IMR-90 (cell line): ENCODE measurements around the gene MRPS5. TPM values are rescaled to one million over a fixed set of nuclear protein-coding genes. Genes with fewer than 3 reads are reported as not detected.

Source experiments
- ATAC-seq: fragments of 200-7000 bp; cut with Tn5 transposase; 2 replicates; pipeline ENCODE4 v1.9.1; 2020; ENCODE audit warnings: low read depth, mild to moderate bottlenecking, moderate library complexity
- BruUV-seq: library from RNA; stranded (reverse); fragments of 400-500 nt; replicated peaks from 2 replicates; lab custom pipeline; 2021; lab: Mats Ljungman, UMichigan
- CTCF ChIA-PET: fragments of 300-600 bp; formaldehyde crosslinking; extraction: SDS; loops from one replicate; lab custom pipeline; 2021; ENCODE audit warnings: antibody characterized with exemption; lab: Yijun Ruan, JAX
- POLR2A ChIA-PET: fragments of 300-600 bp; sonication (Branson Sonifier 250); formaldehyde crosslinking; loops from one replicate; lab custom pipeline; 2022; ENCODE audit warnings: antibody characterized with exemption; ENCODE audit not compliant: unreplicated experiment; lab: Charles Lee
- DNase-seq: peaks from one replicate; pipeline ENCODE4 v3.0.0; 2013
- H2AFZ ChIP-seq: replicated peaks from 2 replicates; pipeline ENCODE3; 2013; ENCODE audit warnings: low read length, mild to moderate bottlenecking; ENCODE audit not compliant: poor library complexity
- H2AK5ac ChIP-seq: 2 replicates; pipeline ENCODE4 v1.6.1; 2013; ENCODE audit warnings: low read depth, low read length, inconsistent platforms
- H2AK9ac ChIP-seq: replicated peaks from 2 replicates; pipeline ENCODE3; 2013; ENCODE audit warnings: mild to moderate bottlenecking, low read depth, low read length, moderate library complexity; ENCODE audit not compliant: poor library complexity
- H2BK120ac ChIP-seq: 2 replicates; pipeline ENCODE4 v1.6.1; 2013; ENCODE audit warnings: low read depth, low read length, inconsistent platforms
- H2BK15ac ChIP-seq: 3 replicates; pipeline ENCODE4 v1.6.1; 2013; ENCODE audit warnings: low read depth, low read length, inconsistent platforms
- H2BK20ac ChIP-seq: 2 replicates; pipeline ENCODE4 v1.6.1; 2013; ENCODE audit warnings: low read depth, mild to moderate bottlenecking, inconsistent platforms, low read length, moderate library complexity
- H2BK5ac ChIP-seq: 2 replicates; pipeline ENCODE4 v1.6.1; 2013; ENCODE audit warnings: mild to moderate bottlenecking, low read depth, low read length, inconsistent platforms; ENCODE audit not compliant: poor library complexity, severe bottlenecking
- H3K14ac ChIP-seq: replicated peaks from 2 replicates; pipeline ENCODE4 v1.6.1; 2013; ENCODE audit warnings: low read depth, low read length, inconsistent platforms
- H3K18ac ChIP-seq: 2 replicates; pipeline ENCODE4 v1.6.1; 2013; ENCODE audit warnings: low read depth, low read length, control low read depth
- H3K23ac ChIP-seq: 2 replicates; pipeline ENCODE4 v1.6.1; 2013; ENCODE audit warnings: low read depth, low read length, inconsistent platforms
- H3K27ac ChIP-seq: 2 replicates; pipeline ENCODE4 v1.5.1; 2013; ENCODE audit warnings: mild to moderate bottlenecking, control low read depth, low read length; ENCODE audit not compliant: insufficient read depth
- H3K27me3 ChIP-seq: 2 replicates; pipeline ENCODE4 v1.6.1; 2013; ENCODE audit warnings: low read length; ENCODE audit not compliant: control insufficient read depth, insufficient read depth
- H3K36me3 ChIP-seq: 2 replicates; pipeline ENCODE4 v1.6.1; 2013; ENCODE audit warnings: low read length, mixed read lengths; ENCODE audit not compliant: control insufficient read depth, insufficient read depth
- H3K4ac ChIP-seq: 2 replicates; pipeline ENCODE4 v1.6.1; 2013; ENCODE audit warnings: low read depth, low read length, inconsistent platforms
- H3K4me1 ChIP-seq: 2 replicates; pipeline ENCODE4 v1.6.1; 2013; ENCODE audit warnings: low read length, mixed read lengths; ENCODE audit not compliant: control insufficient read depth, insufficient read depth
- H3K4me2 ChIP-seq: 2 replicates; pipeline ENCODE4 v1.6.1; 2013; ENCODE audit warnings: low read depth, mild to moderate bottlenecking, control low read depth, low read length, moderate library complexity
- H3K4me3 ChIP-seq: 2 replicates; pipeline ENCODE4 v1.5.1; 2013; ENCODE audit warnings: low read depth, mild to moderate bottlenecking, control low read depth, low read length, moderate library complexity; ENCODE audit not compliant: insufficient read depth
- H3K56ac ChIP-seq: 2 replicates; pipeline ENCODE4 v1.6.1; 2013; ENCODE audit warnings: low read length, inconsistent platforms; ENCODE audit not compliant: insufficient read depth; ENCODE audit errors: extremely low read depth
- H3K79me1 ChIP-seq, 2 experiments: 2 replicates each; pipeline ENCODE4 v1.6.1; 2013; ENCODE audit warnings: low read length in 2 of 2, inconsistent platforms in 1 of 2, low read depth in 1 of 2
- H3K9ac ChIP-seq: 2 replicates; pipeline ENCODE4 v1.6.1; 2013; ENCODE audit warnings: low read depth, low read length, control low read depth
- H3K9me1 ChIP-seq: 2 replicates; pipeline ENCODE4 v1.6.1; 2013; ENCODE audit warnings: low read length, inconsistent platforms; ENCODE audit not compliant: insufficient read depth
- H3K9me3 ChIP-seq: 2 replicates; pipeline ENCODE4 v1.6.1; 2013; ENCODE audit warnings: low read length; ENCODE audit not compliant: control insufficient read depth, insufficient read depth
- H4K20me1 ChIP-seq: 2 replicates; pipeline ENCODE4 v1.6.1; 2013; ENCODE audit warnings: low read length, inconsistent platforms; ENCODE audit not compliant: insufficient read depth
- H4K5ac ChIP-seq: 2 replicates; pipeline ENCODE4 v1.6.1; 2013; ENCODE audit warnings: mild to moderate bottlenecking, low read depth, low read length, control low read depth
- H4K8ac ChIP-seq, 2 experiments: 2 replicates each; pipeline ENCODE4 v1.6.1; 2013; ENCODE audit warnings: low read depth in 2 of 2, low read length in 2 of 2, control low read depth in 1 of 2, inconsistent platforms in 1 of 2
- H4K91ac ChIP-seq: 2 replicates; pipeline ENCODE4 v1.6.1; 2013; ENCODE audit warnings: low read depth, low read length, inconsistent platforms; ENCODE audit not compliant: insufficient read depth
- BHLHE40 ChIP-seq: fragments of 150-350 bp; IDR thresholded peaks from 2 replicates; pipeline ENCODE4 v1.6.1; 2016; ENCODE audit warnings: mild to moderate bottlenecking, low read depth, low read length
- CEBPB ChIP-seq: IDR thresholded peaks from 2 replicates; pipeline ENCODE4 v1.6.1; 2012; ENCODE audit warnings: low read depth, low read length, improper control_type of control experiment
- ELK1 ChIP-seq: fragments of 150-350 bp; IDR thresholded peaks from 2 replicates; pipeline ENCODE4 v1.6.1; 2016; ENCODE audit warnings: low read depth, mild to moderate bottlenecking, low read length, moderate library complexity, borderline replicate concordance
- MAFK ChIP-seq: IDR thresholded peaks from 2 replicates; pipeline ENCODE4 v1.6.1; 2012; ENCODE audit warnings: low read depth, low read length, improper control_type of control experiment
- MAZ ChIP-seq: IDR thresholded peaks from 2 replicates; pipeline ENCODE4 v1.6.1; 2012; ENCODE audit warnings: low read depth, mild to moderate bottlenecking, low read length, improper control_type of control experiment, moderate library complexity, borderline replicate concordance
- MXI1 ChIP-seq: IDR thresholded peaks from 2 replicates; pipeline ENCODE4 v1.6.1; 2012; ENCODE audit warnings: low read depth, mild to moderate bottlenecking, low read length, moderate library complexity, borderline replicate concordance
- NFE2L2 ChIP-seq: fragments of 150-350 bp; IDR thresholded peaks from 2 replicates; pipeline ENCODE4 v1.6.1; 2016; ENCODE audit warnings: low read depth, mild to moderate bottlenecking, low read length
- POLR2A ChIP-seq: IDR thresholded peaks from 2 replicates; pipeline ENCODE4 v1.6.1; 2012; ENCODE audit warnings: mild to moderate bottlenecking, low read depth, low read length
- RAD21 ChIP-seq: IDR thresholded peaks from 2 replicates; pipeline ENCODE4 v1.6.1; 2012; ENCODE audit warnings: low read length, improper control_type of control experiment
- SMC3 ChIP-seq: fragments of 150-350 bp; IDR thresholded peaks from 2 replicates; pipeline ENCODE4 v1.6.1; 2016; ENCODE audit warnings: low read depth, mild to moderate bottlenecking, antibody characterized with exemption, low read length, moderate library complexity
- WGBS, 2 experiments: methylation state at CpG; one replicate each; pipeline versions ENCODE4 v1.1.5 to v1.1.7; 2013; ENCODE audit warnings: missing lambda C conversion rate in 2 of 2; ENCODE audit not compliant: insufficient read length in 1 of 2; ENCODE audit errors: extremely low coverage in 2 of 2; 5-methylcytosine and 5-hydroxymethylcytosine counted together
- dilution Hi-C: fragments of 300-500 bp; cut with HindIII; formaldehyde crosslinking; loops from one replicate; pipeline ENCODE4 v1.14.3; 2018; ENCODE audit warnings: low sequenced_read_pairs; ENCODE audit not compliant: unreplicated experiment
- in situ Hi-C: fragments of 300-500 bp; cut with MboI; formaldehyde crosslinking; loops from 3 replicates; pipeline ENCODE4 v1.14.3; 2019; ENCODE audit warnings: low sequenced_read_pairs, inconsistent platforms, mixed read lengths
- intact Hi-C: fragments of 100-400 bp; cut with micrococcal nuclease; formaldehyde crosslinking; loops from 2 replicates; pipeline ENCODE4 v1.10.0; 2022
- polyA plus RNA-seq, 3 experiments: library from polyadenylated mRNA; depleted of rRNA; stranded (reverse); fragments of >200 nt; gene quantifications; 2 replicates each; pipeline ENCODE4 v1.2.3, GENCODE V29; 2012; ENCODE audit warnings: low replicate concordance in 1 of 3
- total RNA-seq: library from RNA; depleted of rRNA; stranded (reverse); fragments of >200 nt; gene quantifications from 2 replicates; pipeline ENCODE4 v1.2.3, GENCODE V29; 2012
- TF ChIP-seq, protein P1 (sequence below): fragments of 150-350 bp; IDR thresholded peaks from 2 replicates; pipeline ENCODE4 v1.6.1; 2017; ENCODE audit warnings: mild to moderate bottlenecking, antibody characterized with exemption, low read length, low read depth
- TF ChIP-seq, protein P2 (sequence below): conservative IDR thresholded peaks from 2 replicates; pipeline ENCODE4 v1.5.1; 2012; ENCODE audit warnings: mild to moderate bottlenecking, low read depth, low read length, improper control_type of control experiment

The MRPS5 gene
- total and polyA plus RNA-seq, 2 of the 4 experiments (the other 2 are of a cell fraction): 27.6 to 44.1 TPM

- Histone ChIP-seq H3K14ac (no peak overlapping the region), H2BK120ac (no peak overlapping the region), H4K20me1 (peaks cover 12% of the 10 kb centered on the region; the same call in 1 of the 2 replicates), H3K27ac (no peak overlapping the region), H2BK15ac (no peak overlapping the region), H2AK5ac (no peak overlapping the region), H3K79me1 (peaks cover 12 to 36% of the 10 kb centered on the region in 2 experiments), H2BK20ac (no peak overlapping the region), H3K27me3 (no peaks in the 10 kb centered on the region), H4K5ac (no peak overlapping the region), H3K23ac (no peak overlapping the region), H2AFZ (peak overlapping the region; percentile 6), H3K18ac (no peak overlapping the region), H3K56ac (no peak overlapping the region), H3K4me2 (no peak overlapping the region), H4K8ac (no peak overlapping the region), H2AK9ac (no peak overlapping the region), H3K4me3 (no peak overlapping the region), H3K9me3 (no peaks in the 10 kb centered on the region), H3K9ac (no peak overlapping the region), H3K36me3 (peaks cover 19% of the 10 kb centered on the region), H3K4me1 (no peaks in the 10 kb centered on the region), H4K91ac (no peak overlapping the region), H3K9me1 (peaks cover 3% of the 10 kb centered on the region; the same call in 1 of the 2 replicates), H2BK5ac (no peak overlapping the region), H3K4ac (no peak overlapping the region)
- POLR2A ChIA-PET: no interaction called here
- CTCF ChIA-PET: interaction anchor here (0.6 to 1.3 kb wide), 8 partner anchors 10 to 530 kb away, joined by 3 to 11 read pairs (median 4); no protein-coding TSS in a partner anchor
- BruUV-seq: no TSS peak
- 20% methylated on average over 3 of the region's 7 CpGs; no CpG with 5 or more reads in 1 of the 2 experiments for WGBS, 2 experiments
- ATAC-seq (peak; percentile 98), DNase-seq (peak; percentile 61)
- TF ChIP-seq MAFK: peak; percentile 5; the same call in 1 of the 2 replicates
- TF ChIP-seq ELK1: no peak
- no peak for TF ChIP-seq POLR2A
- TF ChIP-seq BHLHE40: no peak
- TF ChIP-seq NFE2L2: no peak
- TF ChIP-seq, protein P1, sequence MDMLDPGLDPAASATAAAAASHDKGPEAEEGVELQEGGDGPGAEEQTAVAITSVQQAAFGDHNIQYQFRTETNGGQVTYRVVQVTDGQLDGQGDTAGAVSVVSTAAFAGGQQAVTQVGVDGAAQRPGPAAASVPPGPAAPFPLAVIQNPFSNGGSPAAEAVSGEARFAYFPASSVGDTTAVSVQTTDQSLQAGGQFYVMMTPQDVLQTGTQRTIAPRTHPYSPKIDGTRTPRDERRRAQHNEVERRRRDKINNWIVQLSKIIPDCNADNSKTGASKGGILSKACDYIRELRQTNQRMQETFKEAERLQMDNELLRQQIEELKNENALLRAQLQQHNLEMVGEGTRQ: no peak
- TF ChIP-seq, protein P2, sequence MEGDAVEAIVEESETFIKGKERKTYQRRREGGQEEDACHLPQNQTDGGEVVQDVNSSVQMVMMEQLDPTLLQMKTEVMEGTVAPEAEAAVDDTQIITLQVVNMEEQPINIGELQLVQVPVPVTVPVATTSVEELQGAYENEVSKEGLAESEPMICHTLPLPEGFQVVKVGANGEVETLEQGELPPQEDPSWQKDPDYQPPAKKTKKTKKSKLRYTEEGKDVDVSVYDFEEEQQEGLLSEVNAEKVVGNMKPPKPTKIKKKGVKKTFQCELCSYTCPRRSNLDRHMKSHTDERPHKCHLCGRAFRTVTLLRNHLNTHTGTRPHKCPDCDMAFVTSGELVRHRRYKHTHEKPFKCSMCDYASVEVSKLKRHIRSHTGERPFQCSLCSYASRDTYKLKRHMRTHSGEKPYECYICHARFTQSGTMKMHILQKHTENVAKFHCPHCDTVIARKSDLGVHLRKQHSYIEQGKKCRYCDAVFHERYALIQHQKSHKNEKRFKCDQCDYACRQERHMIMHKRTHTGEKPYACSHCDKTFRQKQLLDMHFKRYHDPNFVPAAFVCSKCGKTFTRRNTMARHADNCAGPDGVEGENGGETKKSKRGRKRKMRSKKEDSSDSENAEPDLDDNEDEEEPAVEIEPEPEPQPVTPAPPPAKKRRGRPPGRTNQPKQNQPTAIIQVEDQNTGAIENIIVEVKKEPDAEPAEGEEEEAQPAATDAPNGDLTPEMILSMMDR: peak; percentile 76
- TF ChIP-seq RAD21: peak; percentile 62
- peak; percentile 52; the same call in 1 of the 2 replicates for TF ChIP-seq SMC3
- TF ChIP-seq CEBPB: no peak
- no peak for TF ChIP-seq MXI1
- no peak for TF ChIP-seq MAZ
- in situ Hi-C loops: no loop called here
- intact Hi-C loops: loop anchor here (1.0 kb wide), 1 partner anchor 93 kb away; no protein-coding TSS in a partner anchor
- dilution Hi-C loops: no loop called here
Measured at GRCh38 chr2:95115418-95115817, 6.2 kb downstream of the MRPS5 start.
